Measurements from ENCODE around the gene SOSTDC1. TPM values are rescaled to one million over a fixed set of nuclear protein-coding genes. Genes with fewer than 3 reads are reported as not detected.
"Not testable (repeated sequence)": the region's sequence is repeated elsewhere in the genome, so short reads cannot be mapped to it uniquely, and the experiment has no call there.

The SOSTDC1 gene
- total RNA-seq, 2 donors from 2014 or later, result not detected

DNA sequence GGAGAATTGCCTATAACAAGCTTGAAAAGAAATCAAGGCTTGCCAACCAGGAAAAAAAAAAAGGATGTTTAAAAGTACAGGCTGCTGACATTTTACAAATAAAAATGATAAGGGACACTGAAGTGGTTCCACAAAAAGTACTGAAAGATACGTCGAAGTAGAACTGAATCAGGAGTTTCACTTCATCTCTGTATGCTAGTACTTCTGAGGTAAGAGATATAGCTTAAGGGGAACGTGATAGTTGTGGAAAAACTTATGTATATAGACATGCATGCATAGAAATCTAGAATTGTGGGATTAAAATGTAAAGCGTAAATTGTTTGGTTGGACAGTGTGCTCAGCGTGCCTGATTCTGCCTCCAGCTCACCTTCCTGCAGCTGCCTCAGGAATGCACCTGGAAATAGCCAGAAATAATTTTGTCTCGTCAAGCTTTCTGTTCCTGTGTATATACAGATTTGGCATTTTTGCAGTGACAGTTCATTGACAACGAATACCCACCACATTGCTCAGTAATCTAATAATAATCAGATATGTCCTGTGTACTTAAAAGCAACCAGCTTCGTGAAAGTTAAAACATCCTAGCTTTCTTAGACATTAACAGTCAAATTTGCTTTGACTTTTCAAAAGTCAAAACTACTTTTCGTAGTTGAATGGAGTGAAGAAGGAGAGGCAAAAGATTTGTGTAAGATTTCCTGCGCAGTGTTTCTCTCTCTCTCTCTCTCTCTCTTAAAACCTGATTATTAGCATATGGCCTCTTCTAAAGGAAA, 1.4 kb downstream of the SOSTDC1 start:
- no peak for DNase-seq (ENCODE audit: low spot score)
- intact Hi-C loops (cut with DNase I), result no loop called here

DNA sequence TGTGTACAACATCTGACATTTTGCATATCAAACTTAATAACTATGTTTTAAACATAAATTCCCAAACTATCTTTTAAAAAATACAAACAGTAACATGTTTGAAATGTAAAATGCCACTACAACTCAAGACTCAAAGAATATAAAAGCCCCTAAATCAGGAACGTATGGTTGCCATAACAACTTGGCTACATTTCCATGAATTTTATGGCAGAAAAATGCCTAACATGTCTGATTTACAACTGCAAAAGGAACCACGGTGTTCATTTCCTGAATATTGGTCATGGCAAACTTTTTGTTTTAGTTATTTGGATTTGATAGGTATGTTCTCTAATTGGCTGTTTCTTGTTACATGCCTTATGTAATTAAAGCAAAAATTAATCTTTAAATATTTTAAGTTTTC, 2.0 kb downstream of the SOSTDC1 start:
- DNase-seq (ENCODE audit: low spot score), result no peak
- intact Hi-C loops (cut with DNase I), result no loop called here

DNA sequence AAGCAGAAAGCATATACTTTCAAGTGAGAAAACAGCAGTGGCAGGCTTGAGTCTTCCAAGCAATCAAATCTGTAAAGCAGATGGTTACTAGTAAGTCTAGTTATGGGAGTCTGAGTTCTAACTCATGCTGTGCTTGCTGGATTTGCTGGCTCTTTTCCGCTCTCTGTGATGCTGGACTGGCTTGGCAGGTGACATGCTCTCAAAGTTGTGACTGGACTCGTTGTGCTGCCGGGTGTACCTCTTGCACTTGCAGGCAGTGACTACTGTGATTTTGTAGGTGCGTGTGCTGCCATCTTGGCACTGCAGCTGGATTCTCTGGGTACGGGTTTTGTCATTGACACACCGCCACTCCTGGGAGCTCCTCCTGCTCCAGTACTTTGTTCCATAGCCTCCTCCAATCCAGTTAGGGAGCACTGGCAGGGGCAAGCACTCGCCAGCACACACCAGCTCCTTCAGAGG, 3.1 kb downstream of the SOSTDC1 start:
- intact Hi-C loops (cut with DNase I), result no loop called here
- no peak for DNase-seq (ENCODE audit: low spot score)

DNA sequence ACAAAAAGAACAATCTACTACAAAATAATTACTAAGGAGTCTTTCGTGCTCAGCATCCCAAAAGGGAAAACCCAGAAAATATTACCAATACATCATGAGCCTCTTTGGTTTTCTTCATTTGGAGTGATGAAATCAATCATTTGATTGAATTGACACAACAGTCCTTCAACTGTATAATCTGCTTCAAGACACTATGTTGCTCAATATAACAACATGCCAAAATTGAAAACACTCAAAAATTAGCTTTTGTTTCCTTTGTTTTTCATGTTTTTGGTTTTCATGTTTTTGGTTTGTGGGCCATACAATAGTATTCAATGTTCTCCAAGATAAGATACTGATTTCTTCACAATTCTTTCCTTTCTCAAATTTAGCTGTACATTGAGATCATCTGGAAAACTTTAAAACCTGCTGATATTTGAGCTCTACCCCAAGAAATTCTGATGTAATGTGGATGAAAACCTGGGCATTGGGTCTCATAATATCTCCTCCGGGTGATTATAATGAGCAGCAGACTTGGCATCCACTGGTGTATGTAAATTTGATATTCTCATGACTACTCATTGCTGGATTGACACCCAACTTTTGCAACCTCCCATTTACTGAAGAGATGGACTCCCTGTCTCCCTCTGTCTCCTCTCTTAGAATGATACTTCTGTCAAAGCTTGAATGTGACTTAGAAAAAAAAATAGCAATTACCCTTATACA, 4.6 kb downstream of the SOSTDC1 start:
- intact Hi-C loops (cut with DNase I), result no loop called here
- no peak for DNase-seq (ENCODE audit: low spot score)

DNA sequence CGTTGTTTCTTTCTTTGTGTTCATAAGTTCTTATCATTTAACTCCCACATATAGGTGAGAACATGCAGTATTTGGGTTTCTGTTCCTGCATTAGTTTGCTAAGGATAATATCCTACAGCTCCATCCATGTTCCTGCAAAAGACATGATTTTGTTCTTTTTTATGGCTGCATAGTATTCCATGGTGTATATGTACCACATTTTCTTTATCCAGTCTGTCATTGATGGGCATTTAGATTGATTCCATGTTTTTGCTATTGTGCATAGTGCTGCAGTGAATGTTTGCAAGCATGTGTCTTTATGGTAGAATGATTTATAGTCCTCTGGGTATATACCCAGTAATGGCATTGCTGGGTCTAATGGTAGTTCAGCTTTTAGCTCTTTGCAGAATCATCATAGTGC, 9.2 kb downstream of the SOSTDC1 start:
- intact Hi-C loops (cut with DNase I); DNase-seq (ENCODE audit: low spot score): not testable (repeated sequence)

DNA sequence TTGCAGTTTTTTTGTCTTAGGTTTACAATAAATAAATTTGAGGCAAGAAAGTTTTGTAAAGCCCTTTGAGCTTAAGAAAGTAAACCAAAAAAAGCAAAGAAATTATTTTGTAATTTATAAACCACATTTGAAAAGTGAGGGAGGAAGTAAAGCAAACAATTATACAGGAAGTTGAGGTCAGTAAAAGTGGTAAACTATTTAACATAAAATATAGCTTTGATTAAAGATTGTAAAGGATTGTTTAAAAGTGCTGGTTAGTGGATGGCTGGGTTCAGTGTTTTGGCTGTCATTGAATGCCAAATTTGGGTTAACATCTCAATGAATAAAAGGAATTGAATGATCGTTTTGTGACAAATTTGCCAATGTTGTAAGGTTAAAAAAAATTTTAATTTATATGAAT, 9.9 kb downstream of the SOSTDC1 start:
- intact Hi-C loops (cut with DNase I), result no loop called here

DNA sequence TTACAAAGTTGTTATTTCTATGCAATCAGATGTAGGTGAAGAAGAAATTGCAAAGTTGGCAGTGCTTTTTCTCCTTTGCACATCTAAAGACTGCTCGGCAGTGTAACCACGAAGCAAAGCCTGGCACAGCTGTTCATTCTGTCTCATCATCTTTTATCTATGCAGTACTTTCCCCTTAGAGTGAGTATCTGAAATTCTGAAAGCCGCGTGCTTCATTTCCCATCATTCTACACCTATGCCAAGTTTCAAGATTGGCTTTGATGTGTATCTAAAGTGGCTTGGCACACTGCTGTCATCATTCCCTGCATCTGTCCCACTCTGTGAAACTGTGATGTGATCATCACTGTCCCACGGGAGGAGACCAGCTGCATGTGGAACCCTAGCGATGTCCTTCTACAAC, 15.2 kb downstream of the SOSTDC1 start:
- intact Hi-C loops (cut with DNase I), result no loop called here
- no peak for DNase-seq (ENCODE audit: low spot score)

More for the DNA sequence above, 9.9 kb downstream of the SOSTDC1 start:
- DNase-seq (ENCODE audit: low spot score), result no peak

DNA sequence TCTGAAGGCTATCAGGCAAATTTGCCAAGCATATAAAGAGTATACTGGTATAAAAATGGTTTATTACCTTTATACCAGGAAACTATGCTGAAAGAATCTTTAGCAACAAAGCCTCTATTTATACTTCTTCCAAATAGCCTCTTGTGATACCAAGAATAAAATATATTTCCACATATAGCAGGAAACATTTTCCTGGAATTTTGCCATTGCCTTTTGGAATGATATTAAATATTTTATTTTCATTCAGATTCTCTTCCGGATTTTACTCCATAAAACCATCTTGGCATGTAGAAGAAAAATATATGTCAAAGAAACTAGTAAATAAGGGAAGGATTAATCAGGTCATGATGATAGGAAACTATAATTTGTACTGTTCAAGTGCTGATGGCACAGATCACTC, 17.7 kb downstream of the SOSTDC1 start:
- intact Hi-C loops (cut with DNase I), result no loop called here
- no peak for DNase-seq (ENCODE audit: low spot score)

DNA sequence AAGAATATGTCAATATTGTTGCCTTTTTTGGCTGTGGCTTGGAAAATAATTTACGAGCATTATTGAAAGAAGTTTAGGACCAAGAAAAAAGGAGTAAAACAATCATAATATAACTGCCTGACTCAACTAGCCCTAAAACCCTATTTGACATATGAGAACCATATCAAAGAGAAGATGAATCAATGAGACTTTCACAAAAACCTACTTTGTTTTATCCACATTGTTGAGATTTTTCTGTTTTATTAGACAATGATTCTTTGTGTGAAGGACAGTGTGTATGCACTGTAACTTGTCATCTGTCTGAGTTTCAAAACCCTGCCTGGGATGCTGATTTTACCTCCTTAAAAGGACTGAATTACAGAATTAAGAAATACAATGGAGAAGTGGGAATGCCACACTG, 19.0 kb downstream of the SOSTDC1 start:
- DNase-seq (ENCODE audit: low spot score), result no peak
- intact Hi-C loops (cut with DNase I), result no loop called here

DNA sequence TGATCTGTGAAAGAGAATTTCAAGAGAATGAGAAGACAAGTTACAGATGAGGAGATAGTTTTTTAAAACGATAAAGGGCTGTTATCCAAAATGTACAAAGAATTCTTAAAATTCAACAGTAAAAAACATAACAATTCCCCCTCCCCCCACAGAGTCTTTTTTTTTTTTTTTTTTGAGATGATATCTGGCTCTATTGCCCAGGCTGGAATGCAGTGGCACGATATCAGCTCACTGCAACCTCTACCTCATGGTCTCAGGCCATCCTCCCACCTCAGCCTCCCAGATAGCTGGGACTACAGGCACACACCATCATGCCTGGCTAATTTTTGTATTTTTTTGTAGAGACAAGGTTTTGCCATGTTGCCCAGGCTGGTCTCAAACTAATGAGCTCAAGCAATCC, 21.7 kb downstream of the SOSTDC1 start:
- DNase-seq (ENCODE audit: low spot score); intact Hi-C loops (cut with DNase I): not testable (repeated sequence)

DNA sequence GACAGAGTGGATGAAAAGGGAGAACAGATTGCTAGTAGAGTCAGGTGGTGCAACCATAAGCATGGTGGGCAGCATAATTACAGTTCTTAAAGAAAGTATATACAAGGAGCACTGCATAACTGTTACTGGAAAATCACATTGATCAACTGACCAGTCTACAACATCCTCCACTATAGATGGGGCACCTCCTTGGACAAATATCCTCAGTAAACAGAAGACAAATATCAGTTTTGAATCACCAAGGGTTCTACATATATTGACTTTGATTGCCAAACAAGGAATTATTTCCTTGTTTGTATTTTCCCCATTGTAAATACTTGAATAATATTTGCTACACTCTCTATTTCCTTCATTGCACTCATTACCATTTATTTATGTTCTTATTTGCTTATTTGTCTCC, 26.6 kb downstream of the SOSTDC1 start:
- intact Hi-C loops (cut with DNase I), result no loop called here
- DNase-seq (ENCODE audit: low spot score), result no peak

DNA sequence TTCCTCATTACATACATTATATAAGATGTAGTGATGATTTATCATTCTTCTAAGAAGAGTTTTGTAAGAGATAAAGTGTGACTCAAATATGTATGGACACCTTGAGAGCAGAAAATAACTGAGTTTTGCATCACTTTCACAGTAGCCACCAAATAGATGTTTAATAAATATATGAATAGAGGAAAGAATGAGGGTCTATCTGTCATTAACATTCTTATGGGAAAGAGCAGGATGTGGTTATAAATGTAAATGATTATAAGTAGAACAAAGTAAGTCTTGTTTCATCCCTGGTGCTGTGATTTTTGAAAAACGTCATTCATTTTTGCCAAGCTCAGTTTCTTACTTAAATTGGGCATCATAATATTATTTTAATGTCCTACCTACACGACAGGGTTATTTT, 29.2 kb downstream of the SOSTDC1 start:
- intact Hi-C loops (cut with DNase I), result no loop called here
- no peak for DNase-seq (ENCODE audit: low spot score)

DNA sequence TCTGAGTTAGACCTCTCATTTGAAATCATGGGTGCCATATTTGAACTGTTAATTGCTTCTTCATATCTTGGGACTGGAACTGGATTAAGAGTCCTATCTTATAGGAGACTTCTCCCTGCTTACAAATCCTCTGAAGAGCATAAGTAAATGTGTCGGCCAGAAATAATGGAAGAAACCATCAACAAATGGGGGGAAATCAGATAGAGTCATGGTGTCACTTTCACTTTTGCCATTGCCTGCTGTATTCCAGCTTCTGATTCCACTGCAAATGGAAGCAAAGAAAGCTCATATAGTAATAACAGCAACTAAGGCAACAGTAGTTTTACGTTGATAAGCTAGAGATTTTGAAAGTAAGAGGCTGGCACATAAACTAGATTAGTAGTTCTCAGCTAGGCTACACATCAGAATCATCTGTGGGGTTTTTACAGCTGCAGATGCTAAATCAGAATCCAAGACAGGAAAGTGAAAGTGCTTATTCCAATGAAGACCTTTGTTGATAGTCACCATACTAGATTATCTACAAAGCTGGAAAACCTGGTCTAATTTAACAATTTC, 31.9 kb downstream of the SOSTDC1 start:
- no peak for DNase-seq (ENCODE audit: low spot score)
- intact Hi-C loops (cut with DNase I), result no loop called here

DNA sequence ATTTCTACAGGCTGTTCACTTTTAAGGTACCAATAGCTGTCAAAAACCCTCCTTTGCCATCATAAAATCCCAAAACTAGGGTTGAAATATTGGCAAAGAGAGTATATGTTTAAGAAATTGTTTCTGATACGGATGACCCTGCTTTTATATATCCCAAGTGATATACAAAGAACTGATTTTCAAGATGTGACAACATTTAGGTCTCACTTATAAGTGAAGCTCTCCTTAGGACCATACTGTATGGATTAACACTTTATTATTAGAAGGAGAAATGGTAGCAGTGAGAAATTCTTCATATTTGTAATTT, 33.2 kb downstream of the SOSTDC1 start:
- intact Hi-C loops (cut with DNase I), result no loop called here
- no peak for DNase-seq (ENCODE audit: low spot score)

DNA sequence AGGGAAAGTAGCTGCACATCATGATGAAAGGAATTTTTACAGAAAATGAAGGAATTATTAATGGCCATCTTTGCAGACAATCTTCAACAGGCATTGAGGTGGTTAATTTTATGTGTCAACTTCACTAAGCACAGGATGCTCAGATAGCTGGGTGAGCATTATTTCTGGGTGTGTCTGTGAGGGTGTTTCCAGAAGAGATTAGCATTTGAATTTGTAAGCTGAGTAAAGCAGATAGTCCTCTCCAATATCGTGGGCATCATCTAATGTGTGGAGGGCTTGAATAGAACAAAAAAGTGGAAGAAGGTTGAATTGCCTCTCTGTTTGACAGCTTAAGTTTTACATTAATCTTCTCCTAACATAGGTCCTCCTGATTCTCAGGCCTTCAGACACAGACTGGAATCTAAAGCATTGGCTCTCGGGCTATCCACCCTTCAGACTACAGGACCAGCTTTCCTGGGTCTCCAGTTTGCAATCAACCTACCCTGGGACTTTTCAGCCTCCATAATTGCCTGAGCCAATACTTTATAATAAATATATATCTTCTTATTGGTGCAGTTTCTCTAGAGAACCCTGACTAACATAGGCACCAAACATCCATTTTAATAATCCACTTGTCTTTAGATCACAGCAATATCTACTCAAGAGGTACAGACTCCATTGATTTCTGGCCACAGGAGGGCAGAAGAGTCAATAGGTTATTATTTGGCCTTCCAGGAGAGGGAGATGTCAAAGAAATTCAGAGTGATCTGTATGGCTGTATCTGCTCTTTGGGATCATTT, 33.7 kb downstream of the SOSTDC1 start:
- DNase-seq (ENCODE audit: low spot score), result no peak
- intact Hi-C loops (cut with DNase I), result no loop called here

DNA sequence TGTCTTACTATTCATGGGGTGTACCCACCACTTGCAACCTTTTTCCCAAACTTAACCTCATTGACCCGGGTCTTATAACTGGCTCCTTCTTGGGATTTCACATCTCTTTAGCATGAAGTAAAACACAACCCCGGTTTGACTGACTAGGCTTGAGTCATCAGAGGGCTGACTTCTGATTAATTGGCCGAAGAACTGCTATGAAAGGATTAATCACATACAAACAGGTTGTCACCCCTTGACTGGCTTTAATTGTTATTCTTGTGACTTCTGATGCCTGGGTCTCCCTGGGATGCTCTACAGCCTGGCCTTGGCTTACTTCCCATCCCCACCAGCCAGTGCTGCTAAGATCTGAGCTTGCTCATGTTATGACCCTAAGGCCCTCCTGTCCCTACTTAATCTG, 35.4 kb downstream of the SOSTDC1 start:
- intact Hi-C loops (cut with DNase I), result no loop called here

DNA sequence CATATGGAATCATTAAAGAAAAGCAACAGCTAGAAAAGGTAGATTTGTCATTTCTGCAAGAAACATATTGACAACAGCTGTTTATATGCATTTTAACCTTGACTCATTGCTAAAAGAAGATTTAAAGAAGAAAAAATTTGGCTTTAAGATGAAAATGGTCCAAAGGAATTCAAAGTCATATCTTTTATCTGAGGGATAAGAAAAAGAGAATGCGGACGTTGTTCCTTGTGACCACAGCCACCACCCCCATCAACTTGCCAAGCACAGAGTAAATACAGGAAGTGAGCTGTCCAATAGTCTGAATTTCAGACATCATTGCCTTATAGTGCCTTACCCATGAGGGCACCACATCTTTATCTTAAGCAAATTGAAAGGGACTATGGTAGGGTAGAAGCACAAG, 36.9 kb downstream of the SOSTDC1 start:
- intact Hi-C loops (cut with DNase I), result no loop called here
- no peak for DNase-seq (ENCODE audit: low spot score)

More for the DNA sequence above, 35.4 kb downstream of the SOSTDC1 start:
- DNase-seq (ENCODE audit: low spot score), result no peak

DNA sequence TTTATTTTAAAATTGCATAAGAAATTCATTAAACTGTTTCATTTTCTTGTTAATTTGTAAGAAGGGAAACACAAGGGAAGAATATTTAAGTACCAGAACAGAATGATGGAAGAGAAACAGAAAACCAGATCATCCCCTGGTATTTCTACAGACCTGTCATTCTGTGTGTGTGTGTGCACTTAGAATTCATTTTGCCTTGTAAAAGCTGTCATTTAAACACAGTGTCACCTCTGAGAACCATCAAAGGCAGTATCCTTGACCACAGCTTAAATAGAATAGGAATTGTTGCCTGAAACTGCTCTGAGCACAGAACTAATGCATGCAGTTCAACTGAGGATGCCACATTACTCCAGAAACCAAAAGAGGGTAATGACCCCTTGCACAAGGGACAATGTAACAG, 37.4 kb downstream of the SOSTDC1 start:
- DNase-seq (ENCODE audit: low spot score), result no peak
- intact Hi-C loops (cut with DNase I), result no loop called here

DNA sequence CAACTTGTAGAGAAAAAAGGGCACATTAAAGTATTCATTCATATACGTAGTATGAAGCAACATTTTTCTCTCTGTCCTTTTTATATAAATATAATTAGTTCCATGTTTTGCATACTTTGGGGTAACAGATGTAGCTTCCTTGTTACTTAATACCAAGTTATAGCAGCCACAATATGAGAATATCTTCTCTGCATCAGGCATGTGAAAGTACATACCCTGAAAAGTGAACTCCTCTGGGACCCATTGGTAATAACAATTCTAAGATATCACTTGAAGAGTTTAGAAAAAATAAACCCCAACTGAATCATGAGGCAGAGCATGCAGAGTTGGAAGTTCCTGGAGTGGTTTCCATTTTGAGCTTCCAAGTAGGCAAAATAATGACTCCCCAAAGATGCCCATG, 41.8 kb downstream of the SOSTDC1 start:
- intact Hi-C loops (cut with DNase I), result no loop called here

DNA sequence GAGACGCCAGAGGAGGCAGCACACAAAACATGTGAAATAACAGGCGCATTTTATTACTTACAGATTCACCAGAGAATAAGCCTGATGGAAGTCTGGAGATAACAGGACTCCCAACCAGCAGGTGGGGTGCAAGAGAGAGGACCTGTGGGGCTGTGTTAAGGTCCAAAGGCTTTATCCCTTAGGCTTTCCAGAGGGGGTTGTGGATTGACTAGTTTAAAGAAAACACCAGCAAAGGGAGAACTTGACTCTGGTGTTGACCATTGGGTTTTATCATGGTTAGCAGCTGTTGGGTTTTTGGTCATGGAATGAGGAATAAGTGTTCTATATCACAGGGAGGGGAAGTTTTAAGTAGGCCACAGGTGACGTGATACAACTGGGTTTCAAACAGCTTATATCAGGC, 42.6 kb downstream of the SOSTDC1 start:
- intact Hi-C loops (cut with DNase I), result no loop called here
- DNase-seq (ENCODE audit: low spot score), result no peak

More for the DNA sequence above, 41.8 kb downstream of the SOSTDC1 start:
- no peak for DNase-seq (ENCODE audit: low spot score)

Measured in posterior vena cava (tissue), 2 donors.